H54 (cell line): ENCODE data around the gene TBC1D2B.

Experiments used
- DNase-seq: peaks from one replicate; pipeline ENCODE4 v3.0.0; 2011; ENCODE audit warnings: low spot score, mixed read lengths; ENCODE audit not compliant: insufficient read length
- FAIRE-seq: peaks from 3 replicates; lab custom pipeline; 2011; peaks lifted over from hg19 to GRCh38; lab: Jason Lieb, UNC
- POLR2A ChIP-seq: IDR thresholded peaks from 2 replicates; pipeline ENCODE4 v1.6.1; 2011; ENCODE audit warnings: low read depth, mild to moderate bottlenecking, low read length

The TBC1D2B gene

DNA sequence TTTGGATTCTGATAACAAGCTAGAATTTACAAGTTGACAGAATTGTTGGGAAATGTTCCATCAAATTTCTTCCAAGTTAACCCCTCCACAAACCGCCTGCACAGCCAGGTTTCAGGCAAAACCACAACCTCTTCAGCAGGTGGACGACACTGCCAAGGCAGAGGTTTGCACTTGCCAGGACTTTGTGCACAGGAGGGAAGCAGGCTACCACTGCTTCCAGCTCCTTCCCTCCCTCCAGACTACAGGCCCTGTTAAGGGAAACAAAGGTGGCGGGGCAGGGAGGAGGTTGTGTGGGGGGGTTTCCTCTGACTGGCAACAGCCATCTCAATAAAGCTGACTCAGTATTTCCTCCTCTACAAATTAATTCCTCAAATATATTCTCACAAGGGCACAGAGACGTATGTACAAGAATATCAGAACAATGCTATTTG lies 42.2 kb downstream of the TBC1D2B start:
- no peak for FAIRE-seq
- no peak for TF ChIP-seq POLR2A
- DNase-seq, result no peak

DNA sequence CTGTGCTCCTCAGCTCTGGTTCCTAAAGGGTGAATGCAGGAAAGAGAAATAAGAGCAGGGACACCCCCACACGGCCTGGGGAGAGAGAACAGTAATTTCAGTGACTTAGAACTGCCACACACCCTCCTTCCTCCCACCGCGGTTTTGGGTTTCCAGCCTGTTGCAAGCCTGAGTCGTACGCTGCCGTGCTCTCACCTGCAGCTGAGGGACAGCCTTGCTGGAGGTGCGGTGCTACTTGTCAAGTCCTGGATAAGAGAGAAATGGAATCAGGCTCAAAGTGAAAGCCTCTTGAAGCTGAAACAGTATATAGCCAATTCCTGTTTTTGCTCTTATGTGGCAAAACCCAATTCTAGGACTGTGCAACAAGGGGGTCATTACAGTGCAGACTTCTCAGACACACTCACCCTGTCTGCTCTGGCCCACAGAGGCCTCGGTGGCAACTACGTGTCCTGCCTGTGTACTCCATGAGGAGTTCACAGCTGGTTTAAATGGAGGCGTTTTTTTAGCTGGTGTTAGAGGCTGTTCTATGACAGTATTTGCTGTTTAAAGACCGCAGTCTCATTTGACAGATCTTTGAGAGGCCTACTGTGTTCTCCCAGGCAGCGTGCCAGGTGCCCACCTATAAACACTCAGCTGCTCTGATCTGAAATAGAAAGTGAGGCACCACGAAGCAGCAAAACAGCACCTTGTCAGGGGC lies 42.9 kb downstream of the TBC1D2B start:
- no peak for DNase-seq
- no peak for FAIRE-seq
- no peak for TF ChIP-seq POLR2A

DNA sequence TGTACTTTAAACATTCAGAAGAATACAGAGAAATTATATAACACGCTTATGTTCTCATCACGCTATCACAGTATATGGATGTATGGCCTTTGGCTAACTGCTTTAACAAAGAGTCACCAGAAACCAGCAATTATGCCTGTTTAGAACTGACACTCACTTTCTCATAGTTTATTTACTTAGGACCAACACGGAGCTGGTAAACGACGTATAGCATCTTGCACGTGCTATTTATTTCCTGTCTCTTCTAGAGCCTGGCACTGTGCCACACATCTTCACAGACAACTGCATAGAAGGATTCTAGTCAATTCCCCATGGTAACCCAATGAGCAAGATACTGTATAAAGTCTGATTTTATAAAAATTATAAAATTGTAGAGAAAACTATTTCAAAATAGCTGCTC lies 43.6 kb downstream of the TBC1D2B start:
- no peak for TF ChIP-seq POLR2A
- DNase-seq, result no peak
- no peak for FAIRE-seq

DNA sequence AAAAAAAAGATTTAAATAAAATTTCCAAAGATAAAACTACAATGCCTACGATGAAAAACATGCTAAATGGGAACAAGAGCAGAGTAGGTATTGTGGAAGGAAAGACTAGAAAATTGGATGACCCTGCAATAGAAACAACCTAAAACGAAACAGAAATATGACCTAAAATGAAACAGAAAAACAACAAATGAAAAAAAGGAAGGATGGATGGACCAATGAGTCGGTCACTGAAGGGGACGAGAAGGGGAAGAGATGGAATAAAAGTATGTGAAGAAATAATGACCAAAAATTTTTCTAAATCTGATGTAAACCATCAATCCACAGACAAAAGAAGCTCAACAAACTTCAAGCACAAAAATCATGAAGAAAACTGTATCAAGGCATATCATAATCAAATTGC lies 44.8 kb downstream of the TBC1D2B start:
- no peak for TF ChIP-seq POLR2A
- no peak for DNase-seq
- FAIRE-seq, result no peak

DNA sequence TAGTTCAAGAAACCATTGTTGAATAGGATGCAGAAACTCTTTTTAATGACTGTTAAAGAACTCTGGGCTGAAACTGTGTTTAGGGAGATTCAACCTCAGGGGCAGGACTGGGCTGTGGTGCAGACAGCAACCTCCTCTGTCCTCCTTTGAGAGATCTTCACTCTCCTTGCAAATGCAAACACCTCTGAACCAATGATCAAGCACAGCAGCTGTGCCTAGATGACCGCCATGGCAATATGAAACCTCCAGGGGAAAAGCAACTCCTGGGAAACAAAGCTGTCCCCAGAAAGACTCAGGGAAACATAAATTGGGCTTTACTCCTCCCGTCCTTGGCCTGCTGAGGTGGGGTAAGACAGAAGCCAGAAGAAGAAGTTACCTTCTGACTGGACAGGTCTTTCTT lies 52.6 kb downstream of the TBC1D2B start:
- DNase-seq (no peak), FAIRE-seq (no peak)
- TF ChIP-seq POLR2A, result no peak

GRCh38 chr15:78024519-78024870 lies 53.0 kb downstream of the TBC1D2B start:
- TF ChIP-seq POLR2A, result no peak
- no peak for DNase-seq
- no peak for FAIRE-seq

GRCh38 chr15:78023865-78024518 lies 53.5 kb downstream of the TBC1D2B start:
- no peak for FAIRE-seq
- no peak for TF ChIP-seq POLR2A
- DNase-seq, result no peak

DNA sequence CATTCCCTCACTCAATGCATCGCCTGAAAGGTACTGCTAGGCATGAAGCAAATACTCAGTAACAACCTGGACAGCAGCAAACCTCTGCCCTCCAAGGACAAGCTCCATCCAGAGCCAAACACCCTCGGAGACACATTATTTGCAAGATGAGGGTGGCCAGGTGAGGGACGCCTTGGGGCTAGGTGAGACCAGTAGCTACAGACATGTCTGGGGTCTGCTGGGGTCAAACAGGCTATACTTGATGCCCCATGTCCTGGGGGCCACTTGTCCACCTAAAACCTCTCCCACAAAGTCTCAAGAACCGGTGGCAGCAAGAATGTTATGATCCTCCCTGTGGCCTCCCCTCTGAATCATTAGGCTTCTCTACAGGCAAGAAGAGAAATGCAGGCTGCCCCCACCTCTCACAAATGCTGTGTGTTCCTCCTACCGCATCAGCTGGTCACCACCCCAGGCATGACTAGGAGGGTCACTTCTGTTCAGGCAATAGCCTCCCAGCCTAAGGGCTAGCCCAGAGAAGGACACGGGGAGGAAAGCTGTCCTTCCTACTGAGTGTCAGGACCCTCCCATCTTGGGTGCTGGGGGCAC lies 54.3 kb downstream of the TBC1D2B start:
- no peak for TF ChIP-seq POLR2A
- DNase-seq, result no peak
- FAIRE-seq, result no peak

DNA sequence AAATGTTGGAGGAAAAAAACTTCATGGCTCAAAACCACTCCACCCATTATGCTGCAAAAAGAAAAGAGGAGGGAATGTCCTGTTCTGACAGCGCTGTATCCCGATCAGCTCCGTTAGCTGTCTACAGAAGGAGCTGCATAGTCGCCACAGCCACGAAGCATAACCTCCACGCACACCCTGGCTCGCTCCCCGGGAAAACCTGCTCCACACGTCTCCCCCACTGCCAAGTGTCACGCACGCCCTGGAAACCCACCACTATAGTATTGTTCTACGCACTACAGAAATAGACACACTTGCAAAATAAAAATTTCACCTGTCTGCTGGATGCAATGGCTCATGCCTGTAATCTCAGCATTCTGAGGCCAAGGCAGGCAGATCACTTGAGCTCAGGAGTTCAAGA lies 55.8 kb downstream of the TBC1D2B start:
- TF ChIP-seq POLR2A, result no peak
- no peak for DNase-seq
- FAIRE-seq, result no peak

DNA sequence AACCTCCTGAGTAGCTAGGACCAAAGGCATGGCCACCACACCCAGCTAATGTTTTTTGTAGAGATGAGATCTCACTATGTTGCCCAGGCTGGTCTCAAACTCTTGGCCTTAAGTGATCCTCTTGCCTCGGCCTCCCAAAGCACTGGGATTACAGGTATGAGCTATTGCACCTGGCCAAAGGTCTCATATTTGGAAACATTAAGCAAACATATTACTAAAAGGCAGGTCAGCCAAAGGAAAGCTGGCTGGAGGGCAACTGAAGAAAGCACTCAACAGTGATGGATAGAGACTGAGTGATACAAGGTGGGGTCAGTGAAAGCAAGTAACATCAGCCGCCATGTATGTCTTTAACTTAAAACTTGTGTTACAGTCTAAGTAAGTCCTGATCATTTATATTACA lies 57.5 kb downstream of the TBC1D2B start:
- FAIRE-seq (no peak), DNase-seq (no peak)
- no peak for TF ChIP-seq POLR2A

DNA sequence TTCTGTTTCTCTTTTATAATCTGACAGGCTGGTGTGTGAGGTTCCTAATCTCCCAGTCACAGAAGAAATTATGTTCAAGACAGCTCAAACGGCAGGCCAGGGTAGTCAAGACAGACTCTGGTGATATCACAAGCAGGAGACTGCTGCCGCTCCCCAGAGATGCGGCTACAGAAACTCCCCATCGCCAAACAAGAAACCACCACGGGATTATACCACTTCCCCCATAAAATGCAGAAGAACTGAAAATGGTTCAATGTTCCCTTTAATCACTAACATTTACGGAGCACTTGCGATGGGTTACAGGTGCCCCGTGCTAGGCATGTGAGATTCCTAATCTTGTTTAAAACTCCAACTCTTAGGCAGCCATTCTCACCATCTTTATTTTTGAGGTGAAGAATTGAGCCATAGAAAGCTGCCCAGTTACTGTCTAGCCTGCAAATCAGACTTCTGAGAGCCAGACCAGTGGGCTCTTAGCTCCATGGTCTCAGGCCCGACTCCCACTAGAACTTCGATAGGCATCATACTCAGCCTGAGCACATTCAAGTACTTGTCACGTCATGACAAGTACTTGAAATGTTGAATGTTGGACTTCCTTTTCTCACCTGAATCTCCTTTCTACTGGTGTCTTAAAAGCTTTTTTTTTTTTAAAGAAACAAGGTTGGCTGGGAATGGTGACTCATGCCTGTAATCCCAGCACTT lies 58.4 kb downstream of the TBC1D2B start:
- no peak for FAIRE-seq

GRCh38 chr15:78018445-78018844 lies 59.1 kb downstream of the TBC1D2B start:
- no peak for FAIRE-seq
- DNase-seq, result no peak
- no peak for TF ChIP-seq POLR2A

More for the DNA sequence above, 58.4 kb downstream of the TBC1D2B start:
- DNase-seq, result no peak
- TF ChIP-seq POLR2A, result no peak

- FAIRE-seq (no peak), DNase-seq (no peak)
- TF ChIP-seq POLR2A, result no peak
Observed at GRCh38 chr15:78016860-78017259, 60.7 kb downstream of the TBC1D2B start.

GRCh38 chr15:78012643-78013077 lies 64.9 kb downstream of the TBC1D2B start:
- no peak for TF ChIP-seq POLR2A
- DNase-seq, result no peak
- no peak for FAIRE-seq
